ENCODE data around the gene PLAC1.

PLAC1 gene

GRCh38 chrX:134658002-134658759 is at the start of gene PLAC1:
PLAC1 (minus strand) TSS chrX:134658471; CDS start chrX:134566682, 91,789 bp downstream.
- DNase-seq = no peak

- no peak for DNase-seq
Observed at GRCh38 chrX:134706138-134706537, 47.9 kb upstream of the PLAC1 start.

- DNase-seq = no peak
Observed at GRCh38 chrX:134695999-134696398, 37.7 kb upstream of the PLAC1 start.

GRCh38 chrX:134694333-134695322 is 36.4 kb upstream of the PLAC1 start:
- DNase-seq = no peak

GRCh38 chrX:134693644-134694043 is 35.4 kb upstream of the PLAC1 start:
- no peak for DNase-seq

DNA sequence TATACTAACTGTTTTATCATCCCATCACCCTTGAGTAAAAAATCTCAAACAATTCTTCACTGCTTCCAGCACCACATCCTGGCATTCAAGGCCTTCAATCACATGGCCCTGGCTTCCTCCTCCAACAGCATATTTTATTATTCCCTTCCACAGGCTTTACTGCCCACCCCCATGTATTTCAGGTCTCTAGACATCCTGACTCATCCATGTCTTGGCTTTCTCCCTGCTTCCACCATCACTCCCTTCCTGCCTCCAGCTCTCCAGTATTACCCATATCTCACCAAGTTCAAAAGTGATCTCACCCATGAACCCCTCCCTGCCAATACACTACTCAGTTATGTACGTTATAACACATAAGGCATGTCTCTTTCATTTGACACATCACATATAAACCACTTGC is 34.7 kb upstream of the PLAC1 start:
- DNase-seq = no peak

- peak in 1 of 56 donors; percentile 0 for DNase-seq
Observed at GRCh38 chrX:134692233-134692632, 34.0 kb upstream of the PLAC1 start.

DNA sequence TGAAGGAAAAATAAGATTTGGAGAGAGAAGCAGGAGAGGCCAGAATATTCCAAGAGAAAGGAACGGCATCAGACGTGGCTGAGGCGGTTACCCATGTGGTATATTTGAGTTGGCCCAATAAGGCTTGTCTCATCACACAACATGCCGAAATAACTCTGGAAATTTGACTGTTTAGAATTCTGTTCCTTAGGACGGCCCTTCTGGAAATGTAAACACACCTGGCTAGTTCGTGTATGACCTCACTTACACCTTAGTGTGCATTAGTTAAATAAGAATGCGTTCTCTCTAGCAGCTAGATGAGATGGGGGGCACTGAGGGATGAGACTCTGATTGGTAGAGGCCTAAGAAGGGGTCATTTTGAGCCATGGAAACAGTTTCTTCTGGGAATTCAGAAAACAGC is 33.2 kb upstream of the PLAC1 start:
- DNase-seq = no peak

DNA sequence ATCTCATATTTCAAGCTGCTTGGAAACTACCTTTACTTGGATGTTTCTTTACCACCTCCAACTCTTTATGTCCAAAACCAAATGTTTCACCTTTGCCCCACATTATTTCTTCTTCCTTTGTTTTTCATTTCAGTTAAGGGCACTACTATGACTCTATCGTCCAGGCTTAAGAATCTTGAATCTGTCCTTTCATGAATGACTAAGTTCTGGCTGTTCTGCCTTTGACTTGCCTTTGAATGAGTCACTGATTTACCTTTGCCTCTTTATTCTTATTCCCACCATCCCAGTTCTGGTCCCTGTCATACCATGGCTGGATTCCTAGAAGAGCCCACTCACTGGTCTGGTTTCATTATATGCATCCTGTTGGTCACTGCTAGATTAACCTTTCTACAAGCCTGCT is 30.6 kb upstream of the PLAC1 start:
- no peak for DNase-seq

DNA sequence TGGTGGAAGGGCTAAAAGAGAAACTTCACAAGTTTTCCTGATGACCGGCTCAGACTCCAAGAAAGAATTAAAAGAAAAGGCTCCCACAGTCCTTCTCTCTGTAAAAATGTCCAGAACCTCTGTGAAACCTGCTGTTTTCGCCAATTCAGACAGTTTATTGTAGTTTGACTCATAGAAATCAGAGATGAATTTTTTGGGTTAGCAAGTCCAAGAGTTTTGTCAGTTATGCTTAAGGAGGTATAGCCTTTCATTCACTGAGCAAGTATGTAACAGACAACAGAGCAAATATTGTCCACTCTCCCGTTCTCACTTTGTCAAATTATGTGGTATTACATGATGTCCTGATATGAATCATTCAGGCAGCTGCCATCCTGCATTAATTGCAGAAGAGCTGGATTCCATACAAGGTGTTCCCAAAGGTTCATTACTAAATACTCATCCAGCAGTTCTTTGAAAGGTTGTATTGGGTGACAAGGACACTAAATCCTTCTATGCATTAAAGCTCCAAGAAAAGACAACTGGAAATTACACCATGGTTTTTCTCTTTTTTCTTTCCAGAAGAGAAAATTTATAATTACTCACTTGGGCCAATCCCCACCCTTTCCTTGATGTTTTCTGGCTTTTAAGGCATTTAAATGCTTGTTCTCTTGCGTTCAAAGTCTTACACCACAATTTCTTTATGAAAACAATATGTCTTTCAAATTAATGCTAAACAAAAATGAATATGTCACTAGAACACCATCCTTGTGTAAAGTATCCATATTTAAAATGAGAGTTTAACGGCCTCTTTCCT is 30.0 kb upstream of the PLAC1 start:
- DNase-seq = no peak

- DNase-seq = no peak
Observed at GRCh38 chrX:134685668-134686067, 27.4 kb upstream of the PLAC1 start.

DNA sequence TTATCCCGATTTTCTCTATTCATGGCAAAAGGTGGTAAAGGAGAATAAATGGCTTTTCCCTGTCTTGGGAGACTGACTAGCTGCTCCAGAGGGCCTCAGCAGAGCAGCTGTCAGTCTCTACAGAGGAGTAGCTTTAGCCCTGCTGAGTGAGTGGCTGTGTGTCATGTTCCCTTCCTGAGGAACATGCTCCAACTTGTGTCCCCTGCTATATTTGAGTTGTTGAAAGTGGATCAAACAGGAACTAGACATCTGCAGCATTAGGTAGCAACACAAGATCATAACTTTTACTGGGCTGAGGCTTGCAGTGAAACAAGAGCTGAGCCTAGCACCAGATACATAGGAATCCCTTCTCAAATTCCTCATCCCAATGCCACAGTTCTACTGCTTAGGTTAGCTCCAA is 26.7 kb upstream of the PLAC1 start:
- DNase-seq = no peak

DNA sequence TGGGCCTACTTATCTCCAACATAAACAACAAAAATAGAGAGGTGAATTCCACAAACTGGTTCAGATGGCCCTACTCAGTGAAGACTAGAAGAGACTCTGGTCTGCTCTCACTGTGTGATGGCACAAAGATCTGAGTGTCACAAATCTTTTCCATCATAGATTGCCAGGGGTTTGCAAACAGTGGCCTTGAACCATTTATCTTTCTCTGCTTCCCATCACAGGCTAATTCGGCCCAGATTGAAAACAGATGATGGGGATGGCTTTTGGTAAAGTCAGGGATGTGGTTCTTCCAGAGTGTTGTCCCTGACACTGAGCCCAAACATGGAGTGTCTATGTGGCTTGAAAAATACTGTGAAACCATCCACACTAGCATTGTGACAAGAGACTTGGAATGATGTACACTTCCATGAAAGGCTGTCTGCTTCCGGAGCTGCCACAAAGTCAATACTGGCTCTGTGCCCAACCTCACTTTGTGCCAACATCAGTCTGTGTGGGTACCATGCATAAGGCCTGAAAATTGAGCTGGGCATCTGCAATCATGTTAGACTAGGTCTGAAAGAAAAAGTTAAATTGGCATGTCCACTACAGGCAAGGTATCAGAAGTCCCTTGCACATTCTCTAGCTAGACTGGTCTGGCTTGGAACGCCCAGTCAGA is 25.2 kb upstream of the PLAC1 start:
- no peak for DNase-seq

DNA sequence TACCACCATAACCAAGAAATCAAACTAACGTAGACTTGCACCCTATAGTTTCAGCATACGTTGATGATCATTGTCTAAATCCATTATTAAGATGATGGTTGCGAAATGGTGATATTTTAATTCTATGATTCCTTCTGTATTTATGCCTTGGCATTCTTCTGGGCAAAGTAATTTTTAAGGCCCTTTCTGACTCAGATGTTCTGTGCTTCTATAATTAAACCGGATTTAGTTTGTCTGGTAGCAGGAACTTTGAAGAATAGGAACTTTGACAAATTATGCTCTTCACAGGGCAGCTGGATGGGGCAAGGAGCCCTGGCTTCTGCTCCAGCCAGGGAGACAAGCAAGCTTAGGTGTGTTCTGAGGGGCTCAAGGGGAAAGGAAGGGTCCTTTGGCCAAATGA is 23.8 kb upstream of the PLAC1 start:
- no peak for DNase-seq

DNA sequence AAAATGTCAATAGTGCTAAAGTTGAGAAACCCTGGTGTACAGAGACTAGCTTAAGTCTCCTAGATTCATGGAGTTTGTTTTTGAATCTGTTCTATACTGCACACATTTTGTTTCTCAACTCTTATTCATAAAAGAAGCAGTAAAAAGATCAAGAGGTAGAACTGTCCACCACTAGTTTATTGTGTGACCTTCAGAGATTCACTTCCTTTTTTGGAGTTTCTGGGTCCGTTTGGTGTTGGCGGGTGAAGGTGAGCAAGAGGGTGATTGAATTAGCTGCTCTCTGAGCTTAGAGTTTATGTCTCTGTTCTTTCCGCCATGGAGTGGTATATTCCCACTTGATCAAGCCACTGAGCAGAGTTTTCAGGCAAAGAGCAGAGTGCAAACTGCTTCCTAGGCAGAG is 21.4 kb upstream of the PLAC1 start:
- no peak for DNase-seq

DNA sequence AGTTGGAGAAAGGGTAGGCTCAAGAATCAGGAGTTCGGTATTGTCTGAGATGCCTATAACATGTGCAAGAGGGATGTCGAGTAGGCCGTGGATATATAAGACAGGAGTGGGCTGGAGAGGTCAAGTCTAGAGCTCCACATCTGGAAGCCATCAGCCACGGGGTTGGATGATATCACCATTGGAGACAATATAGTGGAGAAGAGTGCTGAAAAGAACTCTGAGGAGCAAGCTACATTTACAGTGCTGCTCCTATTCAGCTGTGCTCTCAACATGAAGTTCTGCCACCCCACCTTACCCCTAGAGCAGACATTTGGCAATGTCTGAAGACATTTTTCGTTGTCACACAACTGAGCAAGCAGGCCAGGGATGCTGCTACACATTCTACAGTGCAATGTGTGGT is 20.9 kb upstream of the PLAC1 start:
- no peak for DNase-seq

- DNase-seq = no peak
Observed at GRCh38 chrX:134677332-134677731, 19.1 kb upstream of the PLAC1 start.

GRCh38 chrX:134676436-134676835 is 18.2 kb upstream of the PLAC1 start:
- no peak for DNase-seq

GRCh38 chrX:134673123-134673522 is 14.9 kb upstream of the PLAC1 start:
- no peak for DNase-seq

GRCh38 chrX:134672101-134672500 is 13.8 kb upstream of the PLAC1 start:
- DNase-seq = no peak

- no peak for DNase-seq
Observed at GRCh38 chrX:134671294-134671693, 13.0 kb upstream of the PLAC1 start.
